ENCODE measurements around the gene EYA2.
"Not testable (repeated sequence)": the region's sequence is repeated elsewhere in the genome, so short reads cannot be mapped to it uniquely, and the experiment has no call there.

The EYA2 gene

GRCh38 chr20:47191074-47191673, 296.5 kb downstream of the EYA2 start:
- DNase-seq, result no peak

GRCh38 chr20:47191956-47192355, 297.3 kb downstream of the EYA2 start:
- no peak for DNase-seq

GRCh38 chr20:47195573-47195972, 300.9 kb downstream of the EYA2 start:
- no peak for DNase-seq

GRCh38 chr20:47196091-47197081, 301.7 kb downstream of the EYA2 start:
- DNase-seq, result peak; percentile 13

- DNase-seq, result no peak
Measured at GRCh38 chr20:47198254-47198671, 303.6 kb downstream of the EYA2 start.

DNA sequence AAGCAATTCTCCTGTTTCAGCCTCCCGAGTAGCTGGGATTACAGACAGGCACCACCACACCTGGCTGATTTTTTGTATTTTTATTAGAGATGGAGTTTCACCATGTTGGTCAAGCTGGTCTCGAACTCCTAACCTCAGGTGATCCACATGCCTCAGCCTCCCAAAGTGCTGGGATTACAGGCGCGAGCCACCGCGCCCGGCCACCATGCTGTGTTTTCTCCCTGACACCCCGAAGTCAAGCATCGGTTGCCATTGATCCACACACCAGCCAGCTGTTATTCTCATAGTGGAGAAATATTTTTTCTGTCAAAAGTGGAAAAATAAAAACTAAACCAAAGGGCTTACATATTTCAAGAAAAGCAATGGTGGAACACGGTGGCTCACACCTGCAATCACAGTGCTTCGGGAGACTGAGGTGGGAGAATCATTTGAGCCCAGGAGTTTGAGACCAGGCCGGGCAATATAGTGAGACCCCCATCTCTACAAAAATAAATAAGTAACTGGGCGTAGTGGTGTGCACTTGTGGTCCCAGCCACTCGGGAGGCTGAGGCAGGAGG, 304.4 kb downstream of the EYA2 start:
- DNase-seq, result no peak

- DNase-seq, result no peak
Measured at GRCh38 chr20:47201074-47201730, 306.6 kb downstream of the EYA2 start.

- DNase-seq, result no peak
Measured at GRCh38 chr20:47202733-47203667, 308.4 kb downstream of the EYA2 start.

DNA sequence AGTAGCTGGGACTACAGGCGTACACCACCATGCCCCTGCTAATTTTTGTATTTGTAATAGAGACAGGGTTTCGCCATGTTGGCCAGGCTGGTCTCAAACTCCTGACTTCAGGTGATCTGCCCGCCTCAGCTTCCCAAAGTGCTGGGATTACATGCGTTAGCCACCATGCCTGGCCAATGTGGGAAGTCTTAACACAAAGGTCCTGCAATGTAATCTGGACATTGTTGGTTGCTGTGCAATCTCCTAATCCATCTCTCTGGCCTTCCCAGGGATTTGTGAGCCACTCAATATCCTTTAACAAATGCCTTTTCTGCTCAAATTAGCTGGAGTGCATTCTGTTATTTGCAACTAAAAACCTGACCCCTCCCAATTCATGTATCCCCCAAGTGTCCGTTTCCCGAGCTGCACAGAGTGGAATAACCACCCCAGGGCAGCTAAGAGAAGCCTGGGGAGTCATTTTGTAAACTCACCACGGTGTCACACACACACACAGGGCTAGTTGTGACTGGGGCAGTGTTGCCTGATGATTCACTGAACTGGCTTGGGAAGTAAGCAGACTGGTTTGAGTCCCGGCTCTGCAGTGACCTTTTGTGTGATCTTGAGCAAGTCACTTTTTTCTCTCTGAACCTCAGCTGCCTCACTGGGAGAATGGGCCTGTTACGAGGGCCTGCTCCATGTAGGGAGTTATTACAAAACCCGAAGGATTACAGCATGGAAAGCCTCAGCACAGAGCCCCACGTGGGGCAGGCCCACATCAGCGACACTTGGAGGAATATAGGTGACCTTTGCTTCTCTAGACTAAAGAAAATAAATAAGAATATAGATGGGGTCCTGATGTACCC, 309.6 kb downstream of the EYA2 start:
- DNase-seq, result no peak

- DNase-seq, result not testable (repeated sequence)
Measured at GRCh38 chr20:47204850-47205122, 310.1 kb downstream of the EYA2 start.

- peak; percentile 54 for DNase-seq
Measured at GRCh38 chr20:47205577-47206123, 311.0 kb downstream of the EYA2 start.

- DNase-seq, result not testable (repeated sequence)
Measured at GRCh38 chr20:47206552-47206951, 311.9 kb downstream of the EYA2 start.

DNA sequence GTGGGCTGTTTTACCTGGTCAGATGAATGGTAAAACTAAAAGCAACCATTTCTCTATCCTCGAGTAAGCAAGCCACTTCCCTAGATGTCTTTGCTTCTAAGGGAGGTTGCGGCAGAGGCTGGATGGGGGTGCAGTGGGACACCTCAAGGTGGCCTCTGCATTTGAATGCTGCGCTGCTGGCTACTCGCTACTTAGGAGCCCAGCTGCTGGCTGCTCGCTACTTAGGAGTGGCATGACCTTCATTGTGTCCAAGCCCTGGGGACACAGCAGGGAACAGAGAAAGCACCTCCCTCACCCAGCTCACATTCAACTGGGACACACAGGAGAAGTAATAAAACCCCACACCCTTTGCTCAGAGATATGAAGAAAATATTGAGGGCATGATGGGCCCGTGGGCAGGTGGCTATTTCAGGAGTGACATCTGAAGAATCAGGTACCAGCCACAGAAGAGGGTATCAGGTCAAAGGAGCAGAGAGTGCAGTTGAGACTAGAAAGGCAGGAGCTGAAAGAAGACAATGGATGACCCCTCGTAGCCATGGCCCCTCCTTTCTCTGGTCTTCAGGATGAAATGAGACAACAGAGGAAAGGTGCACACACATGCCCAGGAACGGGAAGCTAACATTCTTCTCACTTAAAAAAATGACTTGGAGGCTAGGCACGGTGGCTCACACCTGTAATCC, 312.5 kb downstream of the EYA2 start:
- peak; percentile 22 for DNase-seq

DNA sequence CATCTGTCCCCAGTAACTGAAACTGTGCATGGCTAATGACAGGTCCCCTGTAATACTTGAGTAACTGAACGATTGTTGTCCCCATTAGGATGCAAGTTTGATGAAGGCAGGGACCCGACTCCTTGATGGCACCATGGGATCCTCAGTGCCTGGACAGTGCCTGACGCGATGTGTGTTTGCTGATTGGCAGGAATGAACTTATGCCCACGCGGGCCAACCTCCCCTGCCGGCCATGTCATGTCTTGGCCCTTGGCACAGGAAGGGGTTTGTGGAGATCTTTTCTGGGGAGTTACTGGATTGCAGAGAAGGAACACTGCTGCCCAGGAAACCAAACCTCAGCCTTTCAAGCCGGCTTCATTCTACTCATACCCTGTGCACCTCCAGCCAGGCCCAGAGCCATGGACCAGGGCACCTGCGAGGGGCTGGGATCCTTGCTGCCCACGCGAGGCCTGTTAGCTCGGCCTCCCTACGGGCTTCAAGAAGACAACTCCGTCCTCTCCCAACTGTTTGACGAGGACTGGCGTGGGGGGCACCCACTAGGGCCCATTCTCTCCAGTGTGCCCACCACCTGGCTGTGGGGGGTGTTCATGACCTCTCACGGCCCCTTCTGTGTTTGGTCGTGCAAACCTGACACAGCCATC, 314.0 kb downstream of the EYA2 start:
- no peak for DNase-seq

- DNase-seq, result no peak
Measured at GRCh38 chr20:47209982-47210381, 315.3 kb downstream of the EYA2 start.

GRCh38 chr20:47210470-47210869, 315.8 kb downstream of the EYA2 start:
- DNase-seq, result no peak

DNA sequence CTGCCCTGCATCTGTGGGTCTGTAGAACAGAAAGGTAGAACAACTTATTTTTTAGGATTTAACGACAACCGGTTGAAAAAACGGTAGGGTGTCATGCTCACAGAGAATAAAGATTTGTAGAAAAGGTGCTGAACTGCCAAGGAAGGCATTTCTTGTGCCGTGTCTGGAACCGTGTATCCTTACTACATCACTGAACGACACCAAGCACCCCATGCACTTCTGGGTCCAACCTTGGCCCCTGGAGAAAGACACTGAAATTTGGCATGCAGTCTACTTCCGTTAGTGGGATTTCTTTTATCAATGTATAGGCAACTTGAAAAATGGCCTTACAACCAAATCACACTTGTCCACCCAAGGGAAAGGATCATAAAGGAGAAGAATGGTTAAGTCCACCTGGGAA, 316.4 kb downstream of the EYA2 start:
- no peak for DNase-seq

GRCh38 chr20:47212606-47213207, 318.1 kb downstream of the EYA2 start:
- no peak for DNase-seq

- no peak for DNase-seq
Measured at GRCh38 chr20:47213966-47214365, 319.3 kb downstream of the EYA2 start.

Data from NCI-H69 (cell line).